ENCODE measurements around the gene SLC52A1. TPM values are rescaled to one million over a fixed set of nuclear protein-coding genes. Genes with fewer than 3 reads are reported as not detected.
"Not testable (repeated sequence)": the region's sequence is repeated elsewhere in the genome, so short reads cannot be mapped to it uniquely, and the experiment has no call there.

The SLC52A1 gene
- total RNA-seq (not detected), polyA plus RNA-seq (under 1 TPM in 2 of 3 donors, not detected in 1; 0.23 to 0.74 TPM)

DNA sequence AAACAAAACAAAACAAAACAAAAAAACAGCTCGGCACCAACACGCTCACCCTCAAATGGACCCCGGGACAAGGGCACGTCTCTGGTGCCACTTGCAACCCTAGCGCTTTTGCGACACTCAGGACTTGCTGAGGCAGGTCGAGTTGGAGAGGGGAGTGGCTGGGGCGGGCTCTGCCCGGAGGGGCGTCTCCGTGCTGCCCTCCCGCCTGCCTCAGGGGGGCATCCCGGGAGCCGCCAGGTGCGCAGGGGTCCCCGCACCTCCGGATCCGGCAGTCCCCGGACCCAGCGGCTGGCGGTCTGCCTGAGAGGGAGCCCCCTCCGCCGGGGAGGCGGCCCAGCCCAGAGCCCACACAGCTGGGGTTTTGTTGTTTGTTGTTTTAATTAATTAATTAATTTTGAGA lies at the start of gene SLC52A1:
Gene SLC52A1 (minus strand): TSS at position 112 of the 400 bp plus-strand sequence. CDS start 820 bp downstream, outside the sequence.
- intact Hi-C loops (cut with DNase I) = no loop called here
- Histone ChIP-seq H3K27me3 (peaks cover 4 to 22% (median 6%) of the 10 kb centered on the region in 3 donors), H3K4me3 (peak within 1 kb of the TSS in 2 of 4 donors; percentile 12 to 24), H3K4me1 (peaks cover 0 to 16% (median 8%) of the 10 kb centered on the region in 4 donors), H3K36me3 (no peaks in the 10 kb centered on the region), H3K9me3 (no peaks in the 10 kb centered on the region), H3K27ac (no peak within 1 kb of the TSS)
- DNase-seq = no peak
- WGBS, 2 donors = 3 to 11% methylated on average over 24 of the region's 24 CpGs
- TF ChIP-seq POLR2AphosphoS5 (IDR thresholded peaks at IDR 0.05) = no peak
- TF ChIP-seq EP300 (IDR thresholded peaks at IDR 0.05) = no peak
- TF ChIP-seq, protein P1, sequence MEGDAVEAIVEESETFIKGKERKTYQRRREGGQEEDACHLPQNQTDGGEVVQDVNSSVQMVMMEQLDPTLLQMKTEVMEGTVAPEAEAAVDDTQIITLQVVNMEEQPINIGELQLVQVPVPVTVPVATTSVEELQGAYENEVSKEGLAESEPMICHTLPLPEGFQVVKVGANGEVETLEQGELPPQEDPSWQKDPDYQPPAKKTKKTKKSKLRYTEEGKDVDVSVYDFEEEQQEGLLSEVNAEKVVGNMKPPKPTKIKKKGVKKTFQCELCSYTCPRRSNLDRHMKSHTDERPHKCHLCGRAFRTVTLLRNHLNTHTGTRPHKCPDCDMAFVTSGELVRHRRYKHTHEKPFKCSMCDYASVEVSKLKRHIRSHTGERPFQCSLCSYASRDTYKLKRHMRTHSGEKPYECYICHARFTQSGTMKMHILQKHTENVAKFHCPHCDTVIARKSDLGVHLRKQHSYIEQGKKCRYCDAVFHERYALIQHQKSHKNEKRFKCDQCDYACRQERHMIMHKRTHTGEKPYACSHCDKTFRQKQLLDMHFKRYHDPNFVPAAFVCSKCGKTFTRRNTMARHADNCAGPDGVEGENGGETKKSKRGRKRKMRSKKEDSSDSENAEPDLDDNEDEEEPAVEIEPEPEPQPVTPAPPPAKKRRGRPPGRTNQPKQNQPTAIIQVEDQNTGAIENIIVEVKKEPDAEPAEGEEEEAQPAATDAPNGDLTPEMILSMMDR (IDR thresholded peaks at IDR 0.05) = no peak
- TF ChIP-seq POLR2A (IDR thresholded peaks at IDR 0.05) = no peak

- TF ChIP-seq POLR2AphosphoS5 (IDR thresholded peaks at IDR 0.05) (no peak), EP300 (IDR thresholded peaks at IDR 0.05) (no peak), POLR2A (IDR thresholded peaks at IDR 0.05) (no peak)
- TF ChIP-seq, protein P1 (IDR thresholded peaks at IDR 0.05) = no peak
- H3K36me3 ChIP-seq = peaks cover 0 to 10% (median 0%) of the 10 kb centered on the region in 4 donors
These were observed 45.4 kb upstream of the SLC52A1 start for GRCh38 chr17:5080591-5080990.

DNA sequence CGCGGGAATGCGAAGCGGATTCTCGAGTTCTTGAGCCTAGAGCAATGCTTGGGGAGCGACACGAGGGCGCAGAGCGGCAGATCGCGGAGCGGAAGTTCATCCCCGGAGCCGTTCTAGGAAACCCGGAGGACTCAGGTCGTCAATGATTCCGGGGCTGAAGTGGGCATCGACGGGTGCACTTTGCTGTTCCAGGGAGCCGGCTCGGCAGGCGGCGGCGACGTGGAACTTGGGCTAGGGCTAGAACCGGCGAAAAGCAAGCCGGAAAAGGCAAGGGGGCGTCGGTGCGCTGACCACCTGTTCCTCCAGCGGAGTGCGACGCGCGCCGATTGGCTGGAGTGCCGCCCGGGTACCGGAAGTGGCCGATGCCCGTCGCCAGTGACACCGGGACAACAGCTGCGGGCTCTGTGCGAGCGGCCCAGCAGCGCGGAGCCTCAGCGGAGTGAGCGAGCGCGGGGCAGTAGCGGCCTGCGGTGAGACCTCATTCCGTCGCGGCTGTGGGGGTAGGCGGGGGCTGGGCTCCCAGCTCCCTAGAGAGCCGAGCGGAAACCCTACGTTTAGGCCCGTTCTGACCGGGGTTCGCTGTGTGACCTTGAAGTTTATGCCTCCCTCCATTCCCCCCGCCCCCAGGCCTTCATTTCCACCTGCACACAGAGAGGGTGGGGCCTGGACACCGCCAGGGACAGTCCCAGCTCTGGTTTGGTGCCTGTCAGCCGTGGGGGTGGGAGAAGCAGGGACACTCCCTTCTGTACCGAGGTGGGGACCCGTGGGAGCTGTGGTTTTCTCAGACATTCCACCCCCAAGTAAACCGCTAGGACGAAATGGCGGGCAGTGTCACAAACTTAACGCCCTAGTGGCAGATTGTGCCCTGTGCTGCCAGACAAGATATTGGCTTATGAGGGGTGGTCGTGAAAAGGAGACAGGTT lies 43.1 kb upstream of the SLC52A1 start, which contains the start of gene ZFP3:
Gene ZFP3 (plus strand): TSS at position 362 of the 923 bp plus-strand sequence. CDS start 13,038 bp downstream, outside the sequence.
- H3K36me3 ChIP-seq = peaks cover 0 to 6% (median 0%) of the 10 kb centered on the region in 4 donors
- peak; percentile 91 for DNase-seq
- intact Hi-C loops (cut with DNase I) = loop anchor here (2.0 to 5.0 kb wide), 3 partner anchors 18 to 114 kb away; partner anchors contain the start of genes ZNF232 and ZNF594
- WGBS, 2 donors = 1% methylated on average over 75 of the region's 75 CpGs
- peak; percentile 45 to 47 for TF ChIP-seq POLR2A (IDR thresholded peaks at IDR 0.05)
- TF ChIP-seq, protein P1 (IDR thresholded peaks at IDR 0.05) = peak in 1 of 4 experiments; percentile 16
- TF ChIP-seq EP300 (IDR thresholded peaks at IDR 0.05) = no peak
- peak; percentile 50 to 86 (median 65) for TF ChIP-seq POLR2AphosphoS5 (IDR thresholded peaks at IDR 0.05)
- H3K4me3 ChIP-seq = peak within 1 kb of the TSS; percentile 72 to 92 (median 85)
- H3K27me3 ChIP-seq = no peaks in the 10 kb centered on the region
- peak within 1 kb of the TSS; percentile 80 to 86 (median 85) for H3K27ac ChIP-seq
- peaks cover 0 to 5% (median 0%) of the 10 kb centered on the region in 4 donors for H3K9me3 ChIP-seq
- H3K4me1 ChIP-seq = peaks cover 0 to 22% (median 14%) of the 10 kb centered on the region in 4 donors

More at GRCh38 chr17:5080591-5080990, 45.4 kb upstream of the SLC52A1 start:
- H3K27ac ChIP-seq = no peak overlapping the region
- peaks cover 0 to 22% (median 14%) of the 10 kb centered on the region in 4 donors for H3K4me1 ChIP-seq
- H3K9me3 ChIP-seq = peaks cover 0 to 15% (median 4%) of the 10 kb centered on the region in 4 donors
- H3K4me3 ChIP-seq = no peak overlapping the region
- DNase-seq = no peak
- no peaks in the 10 kb centered on the region for H3K27me3 ChIP-seq
- 91 to 95% methylated on average over 3 of the region's 3 CpGs for WGBS, 2 donors
- intact Hi-C loops (cut with DNase I) = no loop called here

DNA sequence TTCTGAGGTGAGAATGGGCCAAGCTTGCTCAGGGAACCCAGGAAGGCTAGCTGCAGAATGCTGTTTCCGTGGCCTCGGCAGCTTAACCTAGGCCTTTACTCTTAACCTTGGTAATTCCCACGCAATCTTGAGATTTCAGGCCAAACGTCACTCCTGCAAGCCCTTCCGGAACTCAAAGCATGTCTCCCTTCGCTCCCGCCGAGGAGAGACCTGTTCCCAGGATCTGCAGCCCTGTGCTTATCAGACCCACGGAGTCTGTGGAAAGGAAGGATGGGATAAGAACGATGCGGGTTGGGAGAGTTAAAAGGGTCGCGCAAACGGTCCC lies 42.5 kb upstream of the SLC52A1 start:
- Histone ChIP-seq H3K4me3 (peak overlapping the region; percentile 72 to 92 (median 85)), H3K27ac (peak overlapping the region; percentile 80 to 86 (median 85)), H3K27me3 (no peaks in the 10 kb centered on the region), H3K9me3 (peaks cover 0 to 5% (median 0%) of the 10 kb centered on the region in 4 donors), H3K4me1 (peaks cover 0 to 22% (median 14%) of the 10 kb centered on the region in 4 donors), H3K36me3 (no peaks in the 10 kb centered on the region)
- DNase-seq = no peak
- WGBS, 2 donors = 27 to 37% methylated on average over 14 of the region's 14 CpGs
- intact Hi-C loops (cut with DNase I) = loop anchor here (2.0 to 5.0 kb wide), 3 partner anchors 19 to 115 kb away; partner anchors contain the start of genes ZNF232 and ZNF594
- TF ChIP-seq POLR2AphosphoS5 (IDR thresholded peaks at IDR 0.05) (no peak), POLR2A (IDR thresholded peaks at IDR 0.05) (no peak), EP300 (IDR thresholded peaks at IDR 0.05) (no peak)
- TF ChIP-seq, protein P1 (IDR thresholded peaks at IDR 0.05) = no peak

- H3K9me3 ChIP-seq, DNase-seq, H3K36me3 ChIP-seq, H3K27me3 ChIP-seq: not testable (repeated sequence)
- intact Hi-C loops (cut with DNase I) = loop anchor here (5.0 kb wide), 2 partner anchors 35 to 115 kb away; partner anchors contain the start of genes ZNF232 and ZNF594
- peak overlapping the region; percentile 80 to 86 (median 85) for H3K27ac ChIP-seq
- H3K4me3 ChIP-seq = peak overlapping the region; percentile 72 to 92 (median 85)
- H3K4me1 ChIP-seq = peaks cover 0 to 22% (median 14%) of the 10 kb centered on the region in 4 donors
- WGBS, 2 donors = 97 to 98% methylated on average over 24 of the region's 24 CpGs
These were observed 42.0 kb upstream of the SLC52A1 start for GRCh38 chr17:5077275-5077674.

DNA sequence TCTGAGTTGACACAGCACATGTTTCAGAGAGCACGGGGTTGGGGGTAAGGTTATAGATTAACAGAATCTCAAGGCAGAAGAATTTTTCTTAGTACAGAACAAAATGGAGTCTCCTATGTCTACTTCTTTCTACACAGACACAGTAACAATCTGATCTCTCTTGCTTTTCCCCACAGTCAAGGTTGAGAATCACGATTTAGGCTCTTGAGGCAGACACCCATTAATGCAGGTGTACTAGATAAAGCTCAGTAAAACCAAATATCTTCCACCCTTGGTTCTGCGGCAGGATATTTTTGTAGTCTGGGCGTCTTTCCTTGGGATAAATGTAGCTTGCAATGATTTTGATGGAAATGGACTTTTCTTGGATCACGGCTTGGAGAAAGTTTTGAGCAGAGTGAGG lies 40.2 kb upstream of the SLC52A1 start:
- not testable (repeated sequence) for H3K9me3 ChIP-seq, H3K27me3 ChIP-seq, H3K36me3 ChIP-seq, DNase-seq, H3K27ac ChIP-seq, H3K4me3 ChIP-seq
- WGBS, 2 donors = 91 to 92% methylated on average over 4 of the region's 5 CpGs
- intact Hi-C loops (cut with DNase I) = loop anchor here (5.0 kb wide), 2 partner anchors 37 to 117 kb away; partner anchors contain the start of genes ZNF232 and ZNF594
- H3K4me1 ChIP-seq = peaks cover 0 to 22% (median 14%) of the 10 kb centered on the region in 4 donors

All from sigmoid colon (tissue), 7 donors.